ENCODE results near the gene ZNF569.

DNA sequence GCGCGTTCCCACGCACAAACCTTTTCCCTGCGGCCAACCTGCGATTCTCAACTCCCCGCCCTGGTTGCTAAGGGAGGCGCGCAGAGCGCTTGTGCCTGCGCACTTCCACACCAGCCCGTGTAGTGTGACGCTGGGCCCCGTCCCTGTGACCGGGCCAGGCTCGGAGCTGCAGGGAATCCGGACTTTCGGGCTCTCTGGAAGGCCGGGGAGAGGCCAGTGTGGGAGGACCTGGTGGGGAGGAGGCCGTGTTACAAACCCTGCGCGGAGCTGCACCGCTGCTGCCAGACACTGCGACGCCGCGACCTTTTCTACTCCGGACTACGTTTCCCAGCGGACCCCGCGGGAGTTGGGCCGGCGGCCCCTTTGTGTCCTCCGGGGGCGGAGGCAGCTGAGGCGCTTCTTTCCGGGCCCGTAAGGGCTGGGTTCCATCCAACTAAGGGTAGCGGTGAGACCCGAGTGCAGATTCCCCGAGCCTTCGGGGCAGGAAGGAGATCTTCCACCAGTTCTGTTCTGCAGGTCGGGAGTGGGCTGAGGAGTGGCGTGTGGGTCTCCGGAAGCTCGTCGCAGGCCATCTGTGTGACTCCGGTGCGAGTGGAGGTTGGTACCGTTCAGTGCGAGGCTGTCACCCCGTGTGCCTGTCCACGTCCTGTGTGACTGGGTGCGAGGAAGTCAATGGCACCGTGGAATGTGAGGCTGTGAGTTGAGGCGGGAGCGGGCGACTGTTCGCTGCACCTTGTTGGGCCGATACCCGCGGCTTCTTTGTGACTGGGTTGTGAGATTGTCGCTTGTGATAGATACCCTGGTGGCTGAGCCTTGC lies 1.9 kb upstream of the ZNF569 start, which contains the start of gene ZNF570:
- TF ChIP-seq POLR2AphosphoS5 (IDR thresholded peaks at IDR 0.05) = peak in 2 of 3 donors; percentile 21 to 58
- TF ChIP-seq, protein P1, sequence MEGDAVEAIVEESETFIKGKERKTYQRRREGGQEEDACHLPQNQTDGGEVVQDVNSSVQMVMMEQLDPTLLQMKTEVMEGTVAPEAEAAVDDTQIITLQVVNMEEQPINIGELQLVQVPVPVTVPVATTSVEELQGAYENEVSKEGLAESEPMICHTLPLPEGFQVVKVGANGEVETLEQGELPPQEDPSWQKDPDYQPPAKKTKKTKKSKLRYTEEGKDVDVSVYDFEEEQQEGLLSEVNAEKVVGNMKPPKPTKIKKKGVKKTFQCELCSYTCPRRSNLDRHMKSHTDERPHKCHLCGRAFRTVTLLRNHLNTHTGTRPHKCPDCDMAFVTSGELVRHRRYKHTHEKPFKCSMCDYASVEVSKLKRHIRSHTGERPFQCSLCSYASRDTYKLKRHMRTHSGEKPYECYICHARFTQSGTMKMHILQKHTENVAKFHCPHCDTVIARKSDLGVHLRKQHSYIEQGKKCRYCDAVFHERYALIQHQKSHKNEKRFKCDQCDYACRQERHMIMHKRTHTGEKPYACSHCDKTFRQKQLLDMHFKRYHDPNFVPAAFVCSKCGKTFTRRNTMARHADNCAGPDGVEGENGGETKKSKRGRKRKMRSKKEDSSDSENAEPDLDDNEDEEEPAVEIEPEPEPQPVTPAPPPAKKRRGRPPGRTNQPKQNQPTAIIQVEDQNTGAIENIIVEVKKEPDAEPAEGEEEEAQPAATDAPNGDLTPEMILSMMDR (IDR thresholded peaks at IDR 0.05) = no peak
- TF ChIP-seq POLR2A (IDR thresholded peaks at IDR 0.05) = peak in 1 of 2 donors; percentile 32
- no peak for TF ChIP-seq EP300 (IDR thresholded peaks at IDR 0.05)
